ENCODE results near the gene HDAC8.

DNA sequence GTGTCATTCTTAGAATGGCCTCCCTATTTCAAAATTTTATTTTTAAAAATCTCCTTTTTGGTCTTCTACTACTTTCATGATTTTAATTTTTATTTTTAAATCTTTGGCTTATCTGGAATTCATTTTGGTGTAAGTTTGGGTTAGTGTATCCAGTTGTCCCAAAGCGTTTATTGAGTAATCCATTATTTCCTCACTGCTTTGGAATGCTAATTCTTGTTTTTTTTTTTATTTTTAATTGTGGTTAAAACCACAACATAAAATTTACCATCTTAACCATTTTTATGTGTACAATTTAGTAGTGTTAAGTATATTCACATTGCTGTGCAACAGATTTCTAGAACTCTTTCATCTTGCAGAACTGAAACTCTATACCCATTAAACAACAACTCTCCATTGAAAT is 275.7 kb downstream of the HDAC8 start:
- TF ChIP-seq POLR2A (IDR thresholded peaks at IDR 0.05) = no peak
- TF ChIP-seq, protein P1, sequence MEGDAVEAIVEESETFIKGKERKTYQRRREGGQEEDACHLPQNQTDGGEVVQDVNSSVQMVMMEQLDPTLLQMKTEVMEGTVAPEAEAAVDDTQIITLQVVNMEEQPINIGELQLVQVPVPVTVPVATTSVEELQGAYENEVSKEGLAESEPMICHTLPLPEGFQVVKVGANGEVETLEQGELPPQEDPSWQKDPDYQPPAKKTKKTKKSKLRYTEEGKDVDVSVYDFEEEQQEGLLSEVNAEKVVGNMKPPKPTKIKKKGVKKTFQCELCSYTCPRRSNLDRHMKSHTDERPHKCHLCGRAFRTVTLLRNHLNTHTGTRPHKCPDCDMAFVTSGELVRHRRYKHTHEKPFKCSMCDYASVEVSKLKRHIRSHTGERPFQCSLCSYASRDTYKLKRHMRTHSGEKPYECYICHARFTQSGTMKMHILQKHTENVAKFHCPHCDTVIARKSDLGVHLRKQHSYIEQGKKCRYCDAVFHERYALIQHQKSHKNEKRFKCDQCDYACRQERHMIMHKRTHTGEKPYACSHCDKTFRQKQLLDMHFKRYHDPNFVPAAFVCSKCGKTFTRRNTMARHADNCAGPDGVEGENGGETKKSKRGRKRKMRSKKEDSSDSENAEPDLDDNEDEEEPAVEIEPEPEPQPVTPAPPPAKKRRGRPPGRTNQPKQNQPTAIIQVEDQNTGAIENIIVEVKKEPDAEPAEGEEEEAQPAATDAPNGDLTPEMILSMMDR (IDR thresholded peaks at IDR 0.05) = no peak

All from adrenal gland (tissue), 5 donors.